ENCODE measurements around the gene ROPN1. TPM values are rescaled to one million over a fixed set of nuclear protein-coding genes. Genes with fewer than 3 reads are reported as not detected.
A peak's percentile ranks its signal among the peaks of the same experiment; 100 is the strongest.

The ROPN1 gene
- total RNA-seq, 2 experiments from 2014 or later, result not detected

DNA sequence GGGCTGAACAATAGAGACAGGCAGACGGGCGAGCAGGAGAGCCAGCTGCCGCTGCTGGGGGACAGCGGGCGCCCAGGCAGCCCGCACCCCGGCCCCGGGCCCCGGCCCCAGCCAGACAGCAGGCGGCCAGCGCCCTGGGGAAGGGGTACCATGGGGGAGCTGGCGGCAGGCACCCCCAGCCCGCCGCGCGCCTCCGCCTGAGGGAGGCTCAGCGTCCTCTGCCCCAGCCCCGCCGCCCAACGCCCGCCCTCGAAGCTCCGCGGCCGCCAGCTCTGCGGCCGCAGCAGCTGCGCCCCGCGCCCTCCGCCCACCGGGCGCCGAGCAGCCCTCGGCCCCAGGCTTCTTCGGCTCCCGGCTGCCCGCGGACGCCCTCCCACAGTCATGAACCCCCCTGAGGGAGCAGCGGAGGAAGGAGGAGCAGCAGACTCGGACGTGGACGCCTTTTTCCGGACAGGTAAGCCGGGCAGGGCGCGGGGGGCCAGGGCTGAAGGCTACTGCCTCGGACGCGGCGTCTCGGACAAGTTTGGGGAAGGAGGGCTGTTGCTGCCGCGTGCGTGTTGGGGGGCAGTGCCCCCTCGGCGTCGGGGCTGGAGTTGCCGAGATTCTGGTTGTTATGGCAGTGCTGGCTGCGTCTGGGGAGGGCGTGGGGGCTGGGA, 41.6 kb upstream of the ROPN1 start, which contains the start of gene KALRN:
TSS of gene KALRN (plus strand) at position 10 of the 656 bp plus-strand sequence.
- Histone ChIP-seq H3K4me3 (ENCODE audit: low read depth, low read length, poor library complexity, severe bottlenecking) (no peak within 1 kb of the TSS), H3K9me3 (ENCODE audit: low read length) (no peaks in the 10 kb centered on the region), H3K9me2 (ENCODE audit: insufficient read depth, low read length) (no peaks in the 10 kb centered on the region), H3K79me2 (ENCODE audit: insufficient read depth, low read depth, low read length) (no peaks in the 10 kb centered on the region), H3K4me2 (ENCODE audit: low read length) (no peak within 1 kb of the TSS), H3K27ac (ENCODE audit: low read depth, low read length, poor library complexity, severe bottlenecking) (no peak within 1 kb of the TSS), H4K20me1 (ENCODE audit: insufficient read depth, low read length) (no peaks in the 10 kb centered on the region), H3K36me3 (ENCODE audit: insufficient read depth, low read length) (no peaks in the 10 kb centered on the region), H2AFZ (ENCODE audit: low read length) (no peak within 1 kb of the TSS), H3K4me1 (ENCODE audit: insufficient read depth, low read length, poor library complexity, severe bottlenecking) (no peaks in the 10 kb centered on the region)
- no TSS peak for BruUV-seq (replicated peaks)
- ChIA-PET CTCF (ENCODE audit: unreplicated experiment) (no interaction called here), POLR2A (no interaction called here)
- TF ChIP-seq, protein P1, sequence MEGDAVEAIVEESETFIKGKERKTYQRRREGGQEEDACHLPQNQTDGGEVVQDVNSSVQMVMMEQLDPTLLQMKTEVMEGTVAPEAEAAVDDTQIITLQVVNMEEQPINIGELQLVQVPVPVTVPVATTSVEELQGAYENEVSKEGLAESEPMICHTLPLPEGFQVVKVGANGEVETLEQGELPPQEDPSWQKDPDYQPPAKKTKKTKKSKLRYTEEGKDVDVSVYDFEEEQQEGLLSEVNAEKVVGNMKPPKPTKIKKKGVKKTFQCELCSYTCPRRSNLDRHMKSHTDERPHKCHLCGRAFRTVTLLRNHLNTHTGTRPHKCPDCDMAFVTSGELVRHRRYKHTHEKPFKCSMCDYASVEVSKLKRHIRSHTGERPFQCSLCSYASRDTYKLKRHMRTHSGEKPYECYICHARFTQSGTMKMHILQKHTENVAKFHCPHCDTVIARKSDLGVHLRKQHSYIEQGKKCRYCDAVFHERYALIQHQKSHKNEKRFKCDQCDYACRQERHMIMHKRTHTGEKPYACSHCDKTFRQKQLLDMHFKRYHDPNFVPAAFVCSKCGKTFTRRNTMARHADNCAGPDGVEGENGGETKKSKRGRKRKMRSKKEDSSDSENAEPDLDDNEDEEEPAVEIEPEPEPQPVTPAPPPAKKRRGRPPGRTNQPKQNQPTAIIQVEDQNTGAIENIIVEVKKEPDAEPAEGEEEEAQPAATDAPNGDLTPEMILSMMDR (conservative IDR thresholded peaks at IDR 0.05; ENCODE audit: low read length), result no peak
- TF ChIP-seq EZH2phosphoT487 (IDR thresholded peaks at IDR 0.05; ENCODE audit: borderline replicate concordance, low read depth, low read length), result no peak
- intact Hi-C loops (cut with micrococcal nuclease; ENCODE audit: unreplicated experiment), result no loop called here
- no peak for DNase-seq (ENCODE audit: low spot score)

DNA sequence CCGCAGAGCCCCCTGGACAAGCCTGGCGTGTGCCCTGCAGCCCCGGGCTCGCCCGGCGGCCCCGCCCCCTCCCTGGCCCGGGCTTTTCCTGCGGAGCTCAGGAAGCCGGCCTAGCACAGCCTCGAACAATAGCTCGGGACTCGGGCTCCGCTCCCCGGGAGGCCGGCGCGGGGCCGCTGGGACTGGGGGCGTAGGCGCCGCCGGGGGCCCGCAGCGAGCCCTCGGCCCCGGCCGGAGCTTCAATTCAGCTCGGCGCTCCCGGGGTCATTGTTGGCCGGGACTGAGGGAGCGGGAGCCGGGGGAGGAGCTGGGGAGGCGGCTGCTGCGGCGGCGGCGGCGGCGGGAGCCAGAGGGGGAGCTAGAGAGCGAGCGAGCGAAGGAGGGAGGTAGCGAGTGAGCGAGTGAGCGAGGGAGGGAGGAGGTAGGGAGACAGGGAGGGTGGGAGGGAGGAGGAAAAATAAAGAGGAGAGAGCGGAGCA, 41.0 kb upstream of the ROPN1 start:
- Histone ChIP-seq H3K4me1 (ENCODE audit: insufficient read depth, low read length, poor library complexity, severe bottlenecking) (no peaks in the 10 kb centered on the region), H3K9me3 (ENCODE audit: low read length) (no peaks in the 10 kb centered on the region), H4K20me1 (ENCODE audit: insufficient read depth, low read length) (no peaks in the 10 kb centered on the region), H3K36me3 (ENCODE audit: insufficient read depth, low read length) (no peaks in the 10 kb centered on the region), H2AFZ (ENCODE audit: low read length) (no peak overlapping the region), H3K27ac (ENCODE audit: low read depth, low read length, poor library complexity, severe bottlenecking) (no peak overlapping the region), H3K4me2 (ENCODE audit: low read length) (no peak overlapping the region), H3K9me2 (ENCODE audit: insufficient read depth, low read length) (no peaks in the 10 kb centered on the region), H3K4me3 (ENCODE audit: low read depth, low read length, poor library complexity, severe bottlenecking) (no peak overlapping the region), H3K79me2 (ENCODE audit: insufficient read depth, low read depth, low read length) (no peaks in the 10 kb centered on the region)
- TF ChIP-seq EZH2phosphoT487 (IDR thresholded peaks at IDR 0.05; ENCODE audit: borderline replicate concordance, low read depth, low read length), result no peak
- TF ChIP-seq, protein P1 (conservative IDR thresholded peaks at IDR 0.05; ENCODE audit: low read length), result 0 out of 2 replicates have a peak, but pooled peaks have one; percentile 23
- no peak for DNase-seq (ENCODE audit: low spot score)
- intact Hi-C loops (cut with micrococcal nuclease; ENCODE audit: unreplicated experiment), result no loop called here
- CTCF ChIA-PET (ENCODE audit: unreplicated experiment), result no interaction called here
- BruUV-seq (replicated peaks), result no TSS peak
- POLR2A ChIA-PET, result no interaction called here

DNA sequence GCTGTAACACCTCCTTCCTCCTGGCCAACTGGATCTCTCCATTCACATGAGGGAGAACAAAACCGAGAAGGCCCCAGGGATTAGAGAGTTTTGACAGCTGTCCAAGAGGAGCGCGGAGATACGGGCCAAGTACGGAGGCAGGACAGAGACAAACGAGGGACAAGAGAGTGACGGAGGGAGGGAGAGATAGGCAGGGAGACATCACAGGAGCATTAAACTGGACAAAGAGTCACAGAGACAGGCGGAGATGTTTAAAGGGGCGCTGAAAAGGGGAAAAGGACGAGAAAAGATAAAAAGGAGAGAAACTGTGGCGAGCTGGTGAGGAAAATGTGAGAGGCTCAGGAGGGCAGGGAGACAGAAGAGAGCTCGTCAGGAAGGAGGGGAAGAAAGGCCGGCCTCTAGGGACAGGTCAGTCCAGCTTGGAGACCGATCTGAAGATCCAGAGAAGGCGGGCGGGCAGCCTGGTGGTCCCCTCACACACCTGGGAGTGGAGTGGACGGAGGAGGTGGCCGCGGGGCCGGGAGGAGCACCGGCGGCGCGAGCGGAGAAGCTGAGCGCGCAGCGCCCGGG, 40.5 kb upstream of the ROPN1 start:
- TF ChIP-seq, protein P1 (conservative IDR thresholded peaks at IDR 0.05; ENCODE audit: low read length), result no peak
- TF ChIP-seq EZH2phosphoT487 (IDR thresholded peaks at IDR 0.05; ENCODE audit: borderline replicate concordance, low read depth, low read length), result no peak
- no peaks in the 10 kb centered on the region for H3K79me2 ChIP-seq (ENCODE audit: insufficient read depth, low read depth, low read length)
- ChIA-PET POLR2A (no interaction called here), CTCF (ENCODE audit: unreplicated experiment) (no interaction called here)
- H3K9me3 ChIP-seq (ENCODE audit: low read length), result no peaks in the 10 kb centered on the region
- no TSS peak for BruUV-seq (replicated peaks)
- no peak overlapping the region for H2AFZ ChIP-seq (ENCODE audit: low read length)
- H3K36me3 ChIP-seq (ENCODE audit: insufficient read depth, low read length), result no peaks in the 10 kb centered on the region
- H3K4me3 ChIP-seq (ENCODE audit: low read depth, low read length, poor library complexity, severe bottlenecking), result no peak overlapping the region
- H3K27ac ChIP-seq (ENCODE audit: low read depth, low read length, poor library complexity, severe bottlenecking), result no peak overlapping the region
- no peaks in the 10 kb centered on the region for H4K20me1 ChIP-seq (ENCODE audit: insufficient read depth, low read length)
- no peaks in the 10 kb centered on the region for H3K4me1 ChIP-seq (ENCODE audit: insufficient read depth, low read length, poor library complexity, severe bottlenecking)
- H3K4me2 ChIP-seq (ENCODE audit: low read length), result no peak overlapping the region
- no peak for DNase-seq (ENCODE audit: low spot score)
- intact Hi-C loops (cut with micrococcal nuclease; ENCODE audit: unreplicated experiment), result no loop called here
- H3K9me2 ChIP-seq (ENCODE audit: insufficient read depth, low read length), result no peaks in the 10 kb centered on the region
